Endometrial microvascular endothelial cells (primary cell): ENCODE measurements around the gene OGG1. TPM values are rescaled to one million over a fixed set of nuclear protein-coding genes. Genes with fewer than 3 reads are reported as not detected.
"Not testable (repeated sequence)": the region's sequence is repeated elsewhere in the genome, so short reads cannot be mapped to it uniquely, and the experiment has no call there.

Experiments
- in situ Hi-C: cut with HindIII; loops from 2 replicates; pipeline ENCODE4 v1.10.0; 2017; ENCODE audit warnings: low sequenced_read_pairs, low pct_unique_long_range_greater_than_20kb; ENCODE audit errors: inconsistent ontology term
- total RNA-seq: library from RNA; depleted of rRNA; stranded (reverse); fragments of >200 nt; gene quantifications from one replicate; pipeline ENCODE4 v1.2.3, GENCODE V29; 2015; ENCODE audit errors: inconsistent ontology term

Gene OGG1
- total RNA-seq, 1 donor from 2014 or later, result 18.7 TPM

GRCh38 chr3:9750556-9751411, 1.0 kb downstream of the OGG1 start:
- in situ Hi-C loops, result no loop called here

DNA sequence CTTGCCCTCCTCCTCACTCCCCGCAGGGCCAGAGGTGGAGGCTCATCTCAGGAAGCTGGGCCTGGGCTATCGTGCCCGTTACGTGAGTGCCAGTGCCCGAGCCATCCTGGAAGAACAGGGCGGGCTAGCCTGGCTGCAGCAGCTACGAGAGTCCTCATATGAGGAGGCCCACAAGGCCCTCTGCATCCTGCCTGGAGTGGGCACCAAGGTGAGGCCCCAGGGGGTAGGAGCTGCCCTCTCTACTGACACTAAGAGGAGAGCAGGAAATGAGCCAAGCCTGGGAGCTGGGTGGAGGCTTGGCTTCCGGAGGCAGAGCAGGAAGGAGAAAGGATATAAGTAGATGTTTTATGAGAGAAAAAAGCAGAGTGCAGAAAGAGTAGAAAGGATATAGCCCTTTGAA, 4.9 kb downstream of the OGG1 start:
- in situ Hi-C loops, result no loop called here

GRCh38 chr3:9757427-9757826, 7.7 kb downstream of the OGG1 start:
- in situ Hi-C loops, result no loop called here

GRCh38 chr3:9760779-9761505, 11.2 kb downstream of the OGG1 start:
- in situ Hi-C loops, result no loop called here

GRCh38 chr3:9761919-9762318, 12.2 kb downstream of the OGG1 start:
- in situ Hi-C loops, result no loop called here

- in situ Hi-C loops, result no loop called here
Observed at GRCh38 chr3:9762871-9763270, 13.1 kb downstream of the OGG1 start.

- in situ Hi-C loops, result no loop called here
Observed at GRCh38 chr3:9765865-9766264, 16.1 kb downstream of the OGG1 start.

DNA sequence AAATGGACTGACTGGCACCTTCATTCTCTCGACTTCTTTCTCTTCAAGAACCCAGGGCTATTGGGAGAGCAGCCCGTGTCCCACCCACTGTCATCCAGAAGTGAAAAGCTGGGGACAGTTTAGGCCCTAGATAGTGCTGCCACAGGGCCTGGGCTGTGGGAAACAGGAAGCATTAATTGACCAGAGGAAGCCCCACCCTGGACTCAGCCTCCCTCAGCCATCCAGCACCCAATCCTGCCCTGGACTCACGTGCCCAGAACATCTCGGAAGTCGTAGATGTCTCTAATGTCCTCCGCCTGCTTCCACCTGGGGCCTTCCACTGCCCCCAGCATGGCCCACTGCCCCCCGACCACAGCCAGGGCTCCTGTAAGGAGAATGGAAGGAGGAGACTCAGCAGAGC, 17.7 kb downstream of the OGG1 start:
- in situ Hi-C loops, result no loop called here

- in situ Hi-C loops, result no loop called here
Observed at GRCh38 chr3:9768141-9768775, 18.5 kb downstream of the OGG1 start.

- in situ Hi-C loops, result no loop called here
Observed at GRCh38 chr3:9769012-9769411, 19.3 kb downstream of the OGG1 start.

- in situ Hi-C loops, result no loop called here
Observed at GRCh38 chr3:9769426-9770275, 19.9 kb downstream of the OGG1 start, which contains the start of gene CAMK1. TSS of gene CAMK1 (minus strand) at chr3:9769947. CDS start at chr3:9767749, 2,198 bp downstream.

GRCh38 chr3:9770276-9770812, 20.6 kb downstream of the OGG1 start:
- in situ Hi-C loops, result no loop called here

DNA sequence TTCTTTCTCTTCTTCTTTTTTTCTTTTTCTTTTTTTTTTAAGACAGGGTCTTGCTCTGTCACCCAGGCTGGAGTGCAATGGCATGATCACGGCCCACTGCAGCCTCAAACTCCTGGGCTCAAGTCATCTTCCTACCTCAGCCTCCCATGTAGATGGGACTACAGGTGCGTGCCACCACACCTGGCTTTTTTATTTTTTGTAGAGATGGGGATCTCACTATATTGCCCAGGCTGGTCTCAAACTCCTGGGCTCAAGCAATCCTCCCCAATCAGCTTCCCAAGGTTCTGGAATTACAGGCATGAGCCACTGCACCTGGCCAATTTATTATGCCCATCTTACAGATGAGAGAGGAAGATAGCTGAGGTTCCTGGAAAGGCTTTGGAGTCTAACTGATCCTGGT, 21.3 kb downstream of the OGG1 start:
- in situ Hi-C loops, result not testable (repeated sequence)

DNA sequence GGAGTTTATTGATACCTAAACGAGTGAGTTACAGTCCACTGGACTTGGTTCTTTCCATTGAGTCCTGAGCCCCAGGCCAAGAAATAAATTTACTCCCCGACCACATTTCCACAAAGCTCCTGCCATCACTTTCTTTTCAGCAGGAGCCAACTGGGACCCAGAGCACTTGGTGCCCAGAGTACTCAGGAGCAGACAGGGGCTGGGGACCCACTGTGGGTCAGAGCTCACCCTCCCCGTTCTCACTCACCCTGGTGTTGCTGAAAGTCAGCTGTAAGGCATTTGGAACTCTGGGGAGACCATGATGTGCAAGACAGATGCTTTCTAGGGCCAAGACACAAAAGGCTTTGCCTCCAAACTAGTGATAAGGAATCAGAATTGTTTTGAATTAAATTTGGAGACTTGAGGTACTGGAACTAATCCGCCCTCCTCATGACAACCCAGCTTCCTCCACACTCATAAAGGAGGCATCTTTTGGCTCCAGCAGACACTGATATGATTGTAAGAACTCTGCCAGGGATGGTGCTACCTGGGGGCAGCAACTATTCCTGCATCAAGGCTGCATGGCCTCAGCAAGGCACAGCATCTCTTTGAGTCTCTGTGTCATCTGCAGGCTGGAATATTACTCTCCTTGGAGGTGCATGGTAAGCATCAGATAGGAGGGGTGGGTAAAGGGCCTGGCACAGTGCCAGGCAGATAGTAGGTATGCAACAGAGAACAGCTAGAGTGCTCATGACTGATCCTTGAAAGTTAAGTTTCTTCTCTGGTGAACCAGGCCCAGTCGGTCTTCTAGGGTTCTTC, 27.3 kb downstream of the OGG1 start:
- in situ Hi-C loops, result no loop called here

DNA sequence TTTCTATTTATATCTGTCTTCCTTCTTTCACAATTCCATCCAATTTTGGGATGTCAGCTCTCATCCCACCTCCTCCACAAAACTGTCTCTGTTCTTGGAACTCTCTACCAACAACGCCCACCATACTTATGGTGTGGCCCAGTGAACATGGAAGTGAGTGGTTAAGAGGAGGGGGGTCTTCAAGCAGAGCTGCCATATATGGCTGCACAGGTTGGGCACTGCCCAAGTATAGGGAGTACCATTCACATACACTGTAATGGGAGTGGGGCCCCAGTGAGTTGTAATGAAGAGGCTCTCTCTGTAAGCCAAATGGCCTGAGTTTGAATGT, 27.9 kb downstream of the OGG1 start:
- in situ Hi-C loops, result no loop called here

- in situ Hi-C loops, result no loop called here
Observed at GRCh38 chr3:9778143-9779074, 28.7 kb downstream of the OGG1 start.

DNA sequence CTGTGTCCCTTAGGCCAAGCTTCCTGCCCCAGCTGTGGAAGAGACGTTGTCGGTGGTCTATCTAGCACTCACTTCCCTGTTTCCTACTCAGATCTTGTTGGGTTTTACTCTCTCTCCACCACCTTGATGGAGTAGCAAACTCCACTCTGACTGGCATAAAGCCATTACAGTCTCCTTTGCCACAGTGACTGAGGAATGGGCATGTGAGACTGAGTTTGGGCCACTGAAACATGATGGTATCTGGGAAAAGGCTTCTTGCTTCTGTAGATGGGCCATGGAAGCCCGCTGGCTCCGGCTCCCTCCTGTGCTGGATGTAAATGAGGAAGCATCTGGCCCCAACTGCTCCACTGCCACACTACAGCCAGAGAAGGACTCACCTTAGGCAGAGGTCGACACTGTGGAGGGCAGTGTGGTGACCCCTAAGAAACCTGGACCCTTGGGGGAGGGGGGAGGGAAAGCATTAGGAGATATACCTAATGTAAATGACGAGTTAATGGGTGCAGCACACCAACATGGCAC, 29.4 kb downstream of the OGG1 start:
- in situ Hi-C loops, result no loop called here
